HG03108 (cell line): ENCODE measurements around the gene ATF6.
"Not testable (repeated sequence)": the region's sequence is repeated elsewhere in the genome, so short reads cannot be mapped to it uniquely, and the experiment has no call there.

Source experiments
- ATAC-seq: cut with Tn5 transposase; IDR thresholded peaks from one replicate; pipeline ENCODE4 v1.9.1; 2021; ENCODE audit warnings: moderate library complexity; ENCODE audit not compliant: unreplicated experiment

The ATF6 gene

DNA sequence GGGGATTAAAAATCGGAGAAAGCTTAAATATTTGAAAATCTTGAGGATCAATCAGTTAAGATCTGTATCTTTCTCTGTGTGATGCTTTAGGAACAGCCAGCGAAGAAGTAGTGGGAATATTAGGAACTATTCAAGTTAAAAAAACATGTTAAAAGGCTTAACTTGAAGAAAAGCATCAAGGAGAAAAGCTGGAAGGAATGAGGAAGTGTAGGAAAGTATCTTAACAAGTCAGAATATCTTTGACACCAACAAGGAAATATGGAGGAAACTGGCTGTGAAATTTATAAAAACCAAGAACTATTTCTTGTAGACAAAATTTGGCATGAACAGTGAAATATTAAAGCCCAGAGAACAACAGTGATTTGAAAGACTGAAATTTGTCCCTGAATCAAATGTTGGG is 60.4 kb downstream of the ATF6 start:
- ATAC-seq = no peak

DNA sequence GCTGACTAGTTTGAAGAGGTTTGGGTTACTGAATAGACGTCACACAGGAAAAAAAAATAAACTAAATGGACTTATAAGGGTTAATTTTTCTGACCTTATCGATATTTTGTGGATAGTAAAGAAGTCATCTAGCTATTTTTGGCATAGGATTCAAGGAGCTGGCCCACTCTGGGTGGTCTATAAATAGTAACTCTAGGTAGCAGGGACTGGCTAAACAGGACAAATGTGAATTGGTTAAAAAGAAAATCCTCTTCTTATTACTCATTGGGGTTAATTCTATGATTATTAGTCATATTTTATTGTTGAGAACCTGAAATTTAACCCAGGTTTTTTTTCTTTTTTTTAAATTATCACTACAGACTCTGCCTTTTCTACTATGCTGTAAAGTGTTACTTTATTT is 61.7 kb downstream of the ATF6 start:
- no peak for ATAC-seq

DNA sequence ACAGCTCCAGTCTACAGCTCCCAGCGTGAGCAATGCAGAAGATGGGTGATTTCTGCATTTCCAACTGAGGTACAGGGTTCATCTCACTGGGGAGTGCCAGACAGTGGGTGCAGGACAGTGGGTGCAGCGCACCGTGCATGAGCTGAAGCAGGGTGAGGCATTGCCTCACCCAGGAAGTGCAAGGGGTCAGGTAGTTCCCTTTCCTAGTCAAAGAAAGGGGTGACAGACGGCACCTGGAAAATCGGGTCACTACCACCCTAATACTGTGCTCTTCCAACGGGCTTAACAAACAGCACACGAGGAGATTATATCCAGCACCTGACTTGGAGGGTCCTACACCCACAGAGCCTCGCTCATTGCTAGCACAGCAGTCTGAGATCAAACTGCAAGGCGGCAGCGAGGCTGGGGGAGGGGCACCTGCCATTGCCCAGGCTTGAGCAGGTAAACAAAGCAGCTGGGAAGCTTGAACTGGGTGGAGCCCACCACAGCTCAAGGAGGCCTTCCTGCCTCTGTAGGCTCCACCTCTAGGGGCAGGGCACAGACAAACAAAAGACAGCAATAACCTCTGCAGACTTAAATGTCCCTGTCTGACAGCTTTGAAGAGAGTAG is 66.3 kb downstream of the ATF6 start:
- ATAC-seq = not testable (repeated sequence)

DNA sequence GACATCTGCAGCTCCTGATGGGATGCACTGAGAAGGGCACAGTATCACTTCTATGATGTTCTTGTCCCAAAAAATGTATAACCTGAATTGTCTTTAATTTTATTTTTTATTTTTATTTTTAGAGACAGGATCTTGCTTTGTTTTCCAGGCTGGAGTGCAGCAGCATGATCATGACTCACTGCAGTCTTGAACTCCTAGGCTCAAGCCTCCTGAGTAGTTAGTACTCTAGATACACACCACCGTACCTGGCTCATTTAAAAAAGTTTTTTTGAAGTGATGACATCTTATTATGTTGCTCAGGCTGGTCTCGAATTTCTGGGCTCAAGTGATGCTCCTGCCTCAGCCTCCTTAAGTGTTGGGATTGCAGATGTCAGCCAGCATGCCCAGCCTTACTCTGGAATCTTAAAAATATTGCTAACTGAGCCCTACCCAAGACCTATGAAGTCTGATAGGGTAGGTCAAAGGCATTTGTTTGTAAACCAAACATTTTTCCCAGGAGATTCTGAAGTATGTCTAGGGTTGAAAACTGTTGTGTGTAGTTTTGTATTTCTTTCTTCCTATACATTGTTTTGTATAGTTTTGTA is 68.9 kb downstream of the ATF6 start:
- no peak for ATAC-seq

DNA sequence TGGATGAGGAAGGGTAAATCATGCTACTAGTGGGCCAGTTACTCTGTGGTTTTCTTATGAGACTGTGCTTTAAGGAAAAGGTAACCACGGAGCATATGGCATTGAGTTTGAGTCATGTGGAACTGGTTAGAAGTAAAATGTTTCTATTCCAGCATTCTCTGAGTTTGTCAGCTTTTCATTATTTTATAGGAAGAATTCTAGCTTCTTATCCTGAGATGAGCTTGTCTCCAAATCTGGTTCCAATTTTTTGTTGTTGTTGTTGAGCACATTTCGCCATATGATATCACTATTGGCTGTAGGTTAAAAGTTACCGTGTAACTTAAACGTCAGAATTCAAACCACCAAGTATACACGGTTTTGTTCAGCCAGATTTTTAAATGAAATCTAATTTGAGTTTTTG is 69.9 kb downstream of the ATF6 start:
- ATAC-seq = no peak

DNA sequence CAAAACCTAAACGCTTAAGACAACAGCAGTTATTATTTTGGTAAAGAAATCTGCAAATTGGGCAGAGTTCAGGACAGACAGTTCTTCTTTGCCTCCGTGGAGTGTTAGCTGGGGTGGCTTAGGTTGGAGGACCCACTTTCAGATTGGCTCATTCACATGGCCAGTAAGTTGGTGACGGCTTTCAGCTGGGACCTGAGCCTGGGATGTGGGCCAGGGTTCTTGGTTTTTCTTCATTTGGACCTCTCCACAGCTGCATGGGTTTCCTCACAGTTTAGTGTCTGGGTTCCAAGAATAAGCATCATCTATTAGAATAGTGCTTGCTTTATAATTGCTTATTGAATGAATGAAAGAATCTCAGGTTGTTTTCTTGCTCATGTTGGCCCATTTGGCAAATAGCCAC is 72.2 kb downstream of the ATF6 start:
- no peak for ATAC-seq

DNA sequence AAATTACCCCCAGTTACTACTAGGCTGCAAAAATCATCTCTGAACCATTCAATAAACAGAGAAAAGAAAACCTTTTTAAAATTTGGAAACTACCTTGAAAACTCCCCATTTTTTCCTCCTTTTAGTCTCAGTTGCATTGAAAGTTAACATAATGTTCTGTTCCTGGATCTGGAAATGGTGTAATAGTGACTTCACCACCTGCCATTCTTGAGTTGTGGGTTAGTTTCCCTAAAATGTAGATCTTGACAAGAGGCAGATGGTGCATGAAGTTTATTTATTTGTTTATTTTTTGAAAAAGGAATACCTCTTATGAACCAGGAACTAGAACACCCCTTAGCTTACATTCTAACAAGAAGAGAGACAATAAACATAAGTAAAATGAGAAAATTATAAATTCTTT is 72.8 kb downstream of the ATF6 start:
- no peak for ATAC-seq

DNA sequence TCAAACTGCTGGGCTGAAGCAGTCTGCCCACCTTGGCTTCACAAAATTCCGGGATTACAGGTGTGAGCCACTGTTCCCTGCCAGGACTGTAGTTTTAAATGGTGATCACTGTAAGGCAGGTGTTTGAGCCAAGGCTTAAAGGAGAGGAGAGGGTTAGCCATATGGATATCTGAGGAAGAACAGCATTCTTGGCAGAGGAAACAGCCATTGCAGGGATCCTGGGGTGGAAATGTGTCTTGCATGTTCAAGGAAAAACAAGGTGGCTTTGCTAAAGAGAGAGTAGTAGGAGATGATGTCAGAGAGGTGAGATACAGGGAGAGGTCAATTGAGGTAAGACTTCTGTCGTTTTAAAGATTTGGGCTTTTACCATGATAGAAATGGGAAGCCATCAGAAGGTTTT is 73.5 kb downstream of the ATF6 start:
- no peak for ATAC-seq

DNA sequence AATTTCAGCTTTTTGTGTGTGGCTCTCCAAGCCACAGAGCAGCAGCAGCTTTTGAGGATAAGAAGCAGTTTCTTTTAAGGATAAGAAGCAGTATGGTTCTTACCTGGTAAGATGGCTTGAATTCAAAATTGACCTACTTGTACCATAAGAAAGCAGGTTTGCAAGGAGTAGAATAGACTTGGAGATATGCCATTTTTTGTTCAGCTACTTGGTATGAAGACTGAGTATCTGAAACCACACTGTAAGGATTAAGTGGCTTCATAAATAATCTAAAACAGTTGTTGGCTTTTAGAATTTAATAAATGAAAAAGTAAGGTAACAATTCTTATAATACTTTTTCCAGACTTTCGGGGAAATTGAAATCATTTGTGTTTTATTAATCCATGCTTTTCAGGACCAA is 74.2 kb downstream of the ATF6 start:
- no peak for ATAC-seq

DNA sequence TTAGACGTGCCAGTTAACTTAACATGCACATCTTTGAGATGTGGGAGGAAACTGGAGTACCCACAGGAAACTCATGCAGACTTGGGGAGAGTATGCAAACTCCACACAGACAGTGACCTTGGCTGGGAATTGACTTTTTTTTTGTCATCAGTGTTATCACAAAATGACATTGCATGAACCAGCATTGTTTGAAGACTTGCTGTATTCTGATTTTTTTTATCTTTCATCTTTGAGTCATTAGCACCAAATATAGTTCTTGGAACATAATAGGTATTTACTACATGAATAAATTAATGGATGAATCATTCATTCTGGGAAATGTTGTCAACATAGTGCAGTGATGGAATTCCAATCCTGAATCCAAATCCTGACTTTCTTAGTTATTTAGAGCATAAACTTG is 77.0 kb downstream of the ATF6 start:
- no peak for ATAC-seq

DNA sequence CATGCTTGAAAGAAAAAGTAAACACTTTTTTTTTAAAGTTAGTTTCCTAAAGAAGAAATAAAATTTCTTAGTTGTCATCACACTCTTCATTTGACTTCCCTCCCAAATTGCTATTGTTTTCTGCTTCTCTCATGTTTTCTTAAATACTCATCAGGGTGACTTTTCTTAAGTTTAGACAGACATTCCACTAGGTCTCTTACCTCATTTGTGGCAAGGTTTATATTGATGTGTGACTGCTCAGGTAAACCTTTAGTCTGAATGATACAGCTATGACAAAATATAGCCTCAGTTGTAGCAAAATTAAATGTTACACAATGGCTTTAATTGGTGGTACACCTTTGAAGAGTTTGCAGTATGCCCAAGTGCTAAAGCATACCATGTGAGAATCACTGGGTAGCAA is 78.6 kb downstream of the ATF6 start:
- no peak for ATAC-seq

DNA sequence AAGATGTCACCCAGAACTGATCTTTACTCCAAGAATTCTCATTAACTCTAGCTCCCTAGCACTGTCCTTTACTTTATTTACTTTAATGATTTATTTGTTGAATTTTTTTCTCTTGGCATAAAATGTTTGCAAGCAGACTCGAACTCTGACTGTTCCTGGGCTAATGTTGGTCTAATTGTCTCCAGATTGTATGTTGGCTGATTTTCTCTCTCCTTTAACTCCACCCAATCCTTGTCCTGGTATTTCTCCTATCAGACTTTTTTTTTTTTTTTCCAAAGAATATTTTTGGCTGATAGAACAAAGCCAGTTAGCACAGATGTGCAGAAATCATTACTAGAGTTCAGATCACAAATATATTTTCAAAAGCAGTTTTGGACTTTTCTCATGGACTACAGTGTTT is 82.6 kb downstream of the ATF6 start:
- ATAC-seq = no peak

DNA sequence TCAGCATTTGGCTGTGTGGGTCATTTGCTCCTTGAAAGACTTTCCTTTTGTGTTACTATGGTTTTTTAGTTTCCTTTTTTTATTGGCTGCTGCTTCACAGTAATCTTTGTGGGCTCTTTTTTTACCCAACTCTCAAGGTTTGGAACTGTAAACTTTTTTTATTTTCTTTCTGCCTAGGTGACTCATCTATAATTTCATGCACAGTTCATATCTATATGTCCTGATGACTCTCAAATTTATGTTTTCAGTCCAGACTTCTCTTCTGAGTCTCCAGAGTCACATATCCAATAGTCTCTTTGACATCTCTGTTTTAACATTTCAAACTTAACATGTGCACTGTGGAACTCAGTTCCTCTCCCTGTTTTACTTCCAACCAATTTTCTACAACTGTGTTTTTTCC is 83.4 kb downstream of the ATF6 start:
- ATAC-seq = no peak

DNA sequence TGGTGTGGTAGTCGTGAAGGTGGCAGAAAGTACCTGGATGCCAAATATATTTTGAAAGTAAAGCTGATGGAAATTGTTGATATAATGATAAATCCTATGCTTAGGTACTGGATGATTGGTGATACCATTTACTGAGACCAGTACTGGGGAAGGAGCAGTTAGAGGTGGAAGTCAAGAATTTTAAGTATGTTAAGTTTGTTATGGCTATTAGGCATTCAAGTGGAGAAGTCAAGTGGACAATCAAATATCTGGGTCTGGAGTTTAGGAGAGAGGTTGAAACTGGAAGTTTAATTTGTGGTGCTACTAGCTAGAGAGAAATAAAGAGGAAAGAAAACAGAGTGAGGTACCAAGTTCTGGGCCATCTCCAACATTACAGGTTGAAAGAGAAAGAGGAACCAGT is 89.1 kb downstream of the ATF6 start:
- no peak for ATAC-seq

DNA sequence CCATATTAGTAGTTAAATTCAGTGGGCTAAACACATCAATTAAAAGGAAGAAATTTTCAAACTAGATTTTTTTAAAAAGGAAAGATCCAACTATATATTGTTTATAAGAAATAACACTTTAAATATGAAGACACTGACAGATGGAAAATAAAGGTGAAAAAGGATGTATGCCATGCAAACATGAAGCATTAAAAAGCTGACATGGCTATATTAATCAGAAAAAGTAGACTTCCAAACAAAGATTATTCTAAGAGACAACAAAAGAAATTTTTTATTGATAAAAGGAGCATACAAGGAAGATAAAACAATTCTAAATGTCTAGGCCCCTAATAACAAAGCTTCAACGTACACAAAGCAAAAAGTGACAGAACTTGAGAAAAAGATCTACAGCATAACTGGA is 92.2 kb downstream of the ATF6 start:
- no peak for ATAC-seq

DNA sequence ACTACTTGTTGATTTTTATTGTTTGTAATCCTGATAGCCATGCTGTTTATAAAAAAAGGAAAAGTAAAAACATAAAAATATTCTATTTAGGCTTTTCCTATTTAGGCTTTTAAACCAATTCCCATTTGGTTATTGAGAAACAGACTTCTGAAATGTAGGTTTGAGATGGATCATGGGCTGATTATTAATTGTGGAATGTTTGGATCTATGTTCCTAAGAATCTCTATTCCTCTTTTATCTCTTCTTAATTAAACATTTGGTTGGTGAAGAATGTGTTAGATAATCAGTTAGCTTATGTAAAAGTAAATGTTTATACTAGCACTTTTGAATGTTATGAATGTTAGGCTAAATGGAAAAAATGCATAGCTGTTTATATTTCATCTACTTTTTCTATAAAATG is 97.4 kb downstream of the ATF6 start:
- ATAC-seq = no peak

DNA sequence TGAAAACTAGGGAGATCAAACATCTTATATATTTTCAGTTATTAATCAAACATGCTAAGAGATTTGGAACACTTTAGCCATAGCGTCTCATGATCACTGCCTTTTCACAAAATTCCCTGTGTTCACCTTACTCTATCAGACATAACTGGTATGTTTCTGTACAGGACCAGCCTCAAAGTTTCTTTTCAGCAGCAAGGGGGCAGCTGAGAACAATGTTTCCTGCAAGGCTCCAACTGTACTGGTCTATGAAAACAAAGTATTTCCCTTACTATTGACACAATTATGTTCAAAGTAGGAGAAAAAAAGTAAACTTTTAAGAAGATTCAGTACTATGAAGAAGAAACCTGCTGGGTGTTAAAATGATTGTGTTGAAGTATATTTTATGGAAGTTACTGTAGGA is 98.5 kb downstream of the ATF6 start:
- ATAC-seq = no peak

DNA sequence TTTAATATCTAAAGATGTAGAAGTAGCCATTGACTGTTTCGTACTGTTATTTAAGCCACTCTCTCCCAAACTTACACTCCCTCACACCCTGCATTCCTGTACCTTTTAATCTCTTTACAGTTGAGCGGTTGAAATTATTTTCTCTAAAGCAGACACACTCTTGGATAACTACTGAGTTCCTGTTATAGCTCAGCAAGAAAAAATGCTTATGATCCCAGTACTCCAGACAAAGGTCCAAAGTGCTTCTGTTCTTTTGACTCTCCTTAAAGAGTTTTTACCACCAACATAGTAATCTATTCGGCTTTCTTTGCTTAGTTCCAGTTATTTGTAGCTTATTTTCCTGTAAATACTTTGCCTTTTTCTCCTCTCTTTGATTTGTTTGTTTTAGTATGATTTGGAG is 100.1 kb downstream of the ATF6 start:
- ATAC-seq = no peak

DNA sequence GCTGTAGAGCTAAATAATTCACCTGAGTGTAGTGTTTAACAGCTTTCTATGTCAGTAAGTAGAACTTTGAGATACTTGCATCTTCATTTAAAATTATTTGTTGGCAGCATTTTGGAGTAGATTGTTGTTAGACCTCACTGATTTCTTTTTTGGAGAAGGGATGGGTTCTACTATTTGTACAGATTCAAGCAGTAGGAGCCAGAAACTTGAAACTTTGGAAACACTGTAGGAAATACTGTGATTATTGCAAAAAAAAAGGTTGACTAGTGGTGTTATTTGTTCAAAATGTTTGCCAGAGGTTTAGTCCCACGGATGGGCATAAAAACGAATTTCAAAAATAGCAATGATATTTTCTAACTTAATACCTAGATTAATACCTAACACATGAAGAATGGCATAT is 102.7 kb downstream of the ATF6 start:
- no peak for ATAC-seq

DNA sequence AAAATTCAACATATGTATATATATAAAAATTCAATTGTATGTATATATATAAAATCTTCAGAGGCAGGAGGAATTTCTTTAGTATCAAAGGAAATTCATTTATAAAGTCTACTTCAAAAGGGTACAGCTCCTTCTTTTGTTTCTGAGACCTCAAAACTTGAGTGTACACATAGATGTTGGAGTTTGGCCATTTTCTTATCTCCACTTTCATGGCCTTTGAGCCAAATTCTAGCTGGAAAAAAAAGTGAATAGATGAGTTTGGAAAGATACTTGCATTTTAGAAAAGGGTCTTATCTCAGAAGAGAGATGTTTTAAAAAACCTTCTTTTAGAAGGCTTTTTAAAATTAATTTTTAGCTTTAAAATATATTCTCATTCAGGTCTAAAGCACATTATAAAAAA is 103.2 kb downstream of the ATF6 start:
- no peak for ATAC-seq

DNA sequence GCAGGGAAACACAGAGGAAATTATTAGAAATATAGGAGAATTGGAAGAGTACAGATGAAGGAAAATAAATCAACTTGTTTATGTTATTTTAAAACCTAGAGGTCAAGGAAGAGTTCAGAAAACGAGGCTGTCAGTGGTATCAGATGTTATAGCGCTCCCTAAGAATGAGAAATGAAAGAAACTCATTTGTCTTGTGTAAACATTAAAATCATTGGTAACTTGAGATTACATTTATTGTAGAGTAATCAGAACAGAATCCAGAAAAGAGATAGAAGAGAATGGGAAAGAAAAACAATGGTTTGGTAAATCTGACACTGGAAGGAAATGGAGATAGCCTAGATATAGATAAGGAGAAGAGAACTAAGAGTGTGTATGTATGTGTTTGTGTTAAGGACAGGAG is 106.4 kb downstream of the ATF6 start:
- no peak for ATAC-seq

DNA sequence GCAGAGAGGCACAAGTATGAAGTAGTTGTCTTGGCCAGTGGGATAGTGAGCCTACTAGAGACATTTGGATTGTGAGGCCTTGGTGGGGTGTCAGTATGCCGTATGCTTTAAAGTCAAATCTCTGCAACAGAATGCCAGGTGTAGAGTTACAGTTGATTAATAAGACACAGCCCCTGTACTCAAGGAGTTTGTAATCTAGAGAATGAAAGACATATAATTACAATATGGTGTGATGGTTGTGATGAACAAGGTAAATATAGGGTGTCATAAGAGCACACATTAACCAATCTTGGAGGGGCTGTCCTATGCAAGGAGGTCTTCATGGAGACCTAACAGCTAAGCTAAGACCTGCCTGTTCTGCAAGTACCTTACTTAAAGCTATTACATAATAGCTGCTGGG is 113.1 kb downstream of the ATF6 start:
- ATAC-seq = no peak

DNA sequence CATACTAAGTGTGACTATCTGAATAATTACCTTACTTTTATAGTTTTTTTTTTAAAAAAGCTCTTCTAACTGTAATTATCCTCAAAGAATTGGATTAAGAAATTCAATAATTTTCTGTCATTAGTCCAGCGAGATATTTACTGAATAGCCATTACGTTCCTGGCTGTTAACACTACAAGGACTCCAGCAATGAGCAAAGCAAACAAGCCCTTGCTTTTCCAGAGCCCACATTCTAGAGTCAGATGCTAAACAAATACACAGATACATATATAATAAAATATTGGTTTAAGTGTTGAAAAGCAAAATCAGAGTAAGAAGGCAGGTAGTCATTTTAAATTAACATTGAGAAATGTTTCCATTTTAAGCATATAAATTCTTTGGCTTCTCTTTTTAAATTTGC is 118.4 kb downstream of the ATF6 start:
- no peak for ATAC-seq
